DND-41 (cell line): ENCODE results near the gene ANO2.

Source experiments
- EZH2 ChIP-seq: IDR thresholded peaks from 3 replicates; pipeline ENCODE4 v1.6.1; 2012; ENCODE audit warnings: borderline replicate concordance, low read depth, mild to moderate bottlenecking, moderate library complexity, low read length, inconsistent platforms; ENCODE audit not compliant: severe bottlenecking
- TF ChIP-seq, protein P1 (sequence below): IDR thresholded peaks from 2 replicates; pipeline ENCODE4 v1.5.1; 2012; ENCODE audit warnings: borderline replicate concordance, low read length, moderate library complexity, mild to moderate bottlenecking; ENCODE audit not compliant: poor library complexity, severe bottlenecking; ENCODE audit errors: extremely low read depth

DNA sequence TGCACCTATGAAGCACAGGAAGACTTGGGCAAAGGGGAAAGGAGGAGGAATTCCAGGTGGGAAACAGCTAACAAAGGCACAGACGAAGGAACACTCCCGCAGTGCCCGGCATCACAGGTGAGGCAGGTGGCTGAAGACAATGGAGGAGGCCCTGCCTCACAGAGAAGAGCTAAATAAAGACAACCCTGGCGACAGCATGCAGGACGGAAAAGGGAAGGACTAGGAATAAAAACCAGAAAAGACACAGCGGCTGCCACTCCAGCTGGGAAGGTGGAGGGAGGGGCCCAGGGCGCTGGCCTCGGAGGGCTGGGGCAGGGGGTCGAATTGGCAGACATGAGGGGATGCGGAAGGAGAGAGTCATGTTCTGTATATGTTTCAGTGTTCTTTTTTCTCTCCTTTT lies 43.0 kb upstream of the ANO2 start:
- TF ChIP-seq, protein P1, sequence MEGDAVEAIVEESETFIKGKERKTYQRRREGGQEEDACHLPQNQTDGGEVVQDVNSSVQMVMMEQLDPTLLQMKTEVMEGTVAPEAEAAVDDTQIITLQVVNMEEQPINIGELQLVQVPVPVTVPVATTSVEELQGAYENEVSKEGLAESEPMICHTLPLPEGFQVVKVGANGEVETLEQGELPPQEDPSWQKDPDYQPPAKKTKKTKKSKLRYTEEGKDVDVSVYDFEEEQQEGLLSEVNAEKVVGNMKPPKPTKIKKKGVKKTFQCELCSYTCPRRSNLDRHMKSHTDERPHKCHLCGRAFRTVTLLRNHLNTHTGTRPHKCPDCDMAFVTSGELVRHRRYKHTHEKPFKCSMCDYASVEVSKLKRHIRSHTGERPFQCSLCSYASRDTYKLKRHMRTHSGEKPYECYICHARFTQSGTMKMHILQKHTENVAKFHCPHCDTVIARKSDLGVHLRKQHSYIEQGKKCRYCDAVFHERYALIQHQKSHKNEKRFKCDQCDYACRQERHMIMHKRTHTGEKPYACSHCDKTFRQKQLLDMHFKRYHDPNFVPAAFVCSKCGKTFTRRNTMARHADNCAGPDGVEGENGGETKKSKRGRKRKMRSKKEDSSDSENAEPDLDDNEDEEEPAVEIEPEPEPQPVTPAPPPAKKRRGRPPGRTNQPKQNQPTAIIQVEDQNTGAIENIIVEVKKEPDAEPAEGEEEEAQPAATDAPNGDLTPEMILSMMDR: no peak
- no peak for TF ChIP-seq EZH2
